ENCODE data around the gene EHD2. TPM values are rescaled to one million over a fixed set of nuclear protein-coding genes. Genes with fewer than 3 reads are reported as not detected.

Gene EHD2
- total RNA-seq, 1 donor from 2014 or later = 268 TPM

Other genes starting within 250 kb of the EHD2 start
- gene SLC8A2, start 241.5 kb upstream of the EHD2 start, total RNA-seq = not detected in 2 replicates
- 8.8 and 11.1 TPM in 2 replicates for gene KPTN, start 229.2 kb upstream of the EHD2 start, total RNA-seq
- gene NAPA, start 198.4 kb upstream of the EHD2 start, total RNA-seq = 143 and 156 TPM in 2 replicates
- not detected in 2 replicates for gene ZNF541, start 140.3 kb upstream of the EHD2 start, total RNA-seq
- 10.6 and 25.4 TPM in 2 replicates for gene BICRA, start 104.3 kb upstream of the EHD2 start, total RNA-seq
- 183 and 223 TPM in 2 replicates for gene NOP53, start 32.1 kb downstream of the EHD2 start, total RNA-seq
- 418 and 795 TPM in 2 replicates for gene SELENOW, start 65.3 kb downstream of the EHD2 start, total RNA-seq
- gene TPRX1, start 91.1 kb downstream of the EHD2 start, total RNA-seq = not detected in 2 replicates
- not detected in 2 replicates for gene CRX, start 108.5 kb downstream of the EHD2 start, total RNA-seq
- gene TPRX2, start 145.8 kb downstream of the EHD2 start, total RNA-seq = not detected in 2 replicates
- gene SULT2A1, start 172.9 kb downstream of the EHD2 start, total RNA-seq = not detected in 2 replicates